Keratinocyte (primary cell): ENCODE data around the gene GFOD1. TPM values are rescaled to one million over a fixed set of nuclear protein-coding genes. Genes with fewer than 3 reads are reported as not detected.

ENCODE experiments used
- DNase-seq: peaks from one replicate; pipeline ENCODE4 v3.0.0-alpha.2; 2011; ENCODE audit warnings: low read depth, missing footprints, low spot score
- FAIRE-seq: peaks from 2 replicates; lab custom pipeline; 2011; peaks lifted over from hg19 to GRCh38; lab: Jason Lieb, UNC
- H2AFZ ChIP-seq: 2 replicates; pipeline ENCODE4 v1.6.0; 2012; ENCODE audit warnings: low read length, control low read depth, inconsistent platforms; ENCODE audit not compliant: control insufficient read depth
- H3K27ac ChIP-seq: 2 replicates; pipeline ENCODE4 v1.5.1; 2011; ENCODE audit warnings: low read length; ENCODE audit not compliant: control insufficient read depth, insufficient read depth
- H3K27me3 ChIP-seq: 3 replicates; pipeline ENCODE4 v1.6.0; 2011; ENCODE audit warnings: low read length; ENCODE audit not compliant: control insufficient read depth, insufficient read depth; ENCODE audit errors: extremely low read depth
- H3K36me3 ChIP-seq, 2 experiments: 2 replicates in 1 of 2; 3 replicates in 1 of 2; pipeline ENCODE4 v1.5.1; 2011; ENCODE audit warnings: low read length in 2 of 2, mild to moderate bottlenecking in 1 of 2; ENCODE audit not compliant: control insufficient read depth in 2 of 2, insufficient read depth in 2 of 2; ENCODE audit errors: extremely low read depth in 1 of 2
- H3K4me1 ChIP-seq: 3 replicates; pipeline ENCODE4 v1.5.1; 2011; ENCODE audit warnings: low read length; ENCODE audit not compliant: control insufficient read depth, insufficient read depth; ENCODE audit errors: extremely low read depth
- H3K4me2 ChIP-seq: 3 replicates; pipeline ENCODE4 v1.6.0; 2011; ENCODE audit warnings: low read depth, low read length; ENCODE audit not compliant: control insufficient read depth, insufficient read depth; ENCODE audit errors: extremely low read depth
- H3K4me3 ChIP-seq, 3 experiments: fragments of 200-600 bp in 1 of 3; sonication (generic) in 1 of 3; 2 replicates in 2 of 3; 3 replicates in 1 of 3; pipeline ENCODE4 v1.5.1; 2011 to 2016; ENCODE audit warnings: low read length in 3 of 3, mild to moderate bottlenecking in 3 of 3, control low read depth in 2 of 3, inconsistent platforms in 1 of 3, low read depth in 1 of 3, mixed read lengths in 1 of 3, mixed run types in 1 of 3, moderate library complexity in 1 of 3; ENCODE audit not compliant: control insufficient read depth in 2 of 3, insufficient read depth in 2 of 3; ENCODE audit errors: extremely low read depth in 1 of 3
- H3K79me2 ChIP-seq: 2 replicates; pipeline ENCODE4 v1.6.0; 2012; ENCODE audit warnings: low read length; ENCODE audit not compliant: control insufficient read depth, insufficient read depth
- H3K9ac ChIP-seq: 3 replicates; pipeline ENCODE4 v1.6.0; 2011; ENCODE audit warnings: low read length; ENCODE audit not compliant: control insufficient read depth, insufficient read depth; ENCODE audit errors: extremely low read depth
- H3K9me1 ChIP-seq: 3 replicates; pipeline ENCODE4 v1.6.0; 2011; ENCODE audit warnings: low read length; ENCODE audit not compliant: control insufficient read depth, insufficient read depth; ENCODE audit errors: extremely low read depth
- H3K9me3 ChIP-seq: 2 replicates; pipeline ENCODE4 v1.5.1; 2012; ENCODE audit warnings: low read depth, low read length; ENCODE audit not compliant: control insufficient read depth
- H4K20me1 ChIP-seq: 3 replicates; pipeline ENCODE4 v1.6.0; 2011; ENCODE audit warnings: low read length; ENCODE audit not compliant: control insufficient read depth, insufficient read depth; ENCODE audit errors: extremely low read depth
- EZH2 ChIP-seq: IDR thresholded peaks from one replicate; pipeline ENCODE4 v1.6.1; 2012; ENCODE audit warnings: inconsistent platforms, mild to moderate bottlenecking, low read length, moderate library complexity
- dilution Hi-C: fragments of 300-500 bp; cut with MboI; formaldehyde crosslinking; loops from one replicate; pipeline ENCODE4 v1.7.0; 2020; ENCODE audit warnings: low sequenced_read_pairs; ENCODE audit not compliant: extremely low pct_ligation_motif_present
- polyA plus RNA-seq, 5 experiments: library from polyadenylated mRNA; depleted of rRNA in 3 of 5; stranded (reverse) in 3 of 5; stranded (forward) in 1 of 5; unstranded in 1 of 5; fragments of >200 nt; gene quantifications; 1 replicate in 1 of 5; 2 replicates in 3 of 5; 3 replicates in 1 of 5; pipeline versions ENCODE4 v1.2.1 to v1.2.3, GENCODE V29; 2011 to 2012; ENCODE audit warnings: missing spikeins in 2 of 5, low read depth in 1 of 5, low replicate concordance in 1 of 5
- TF ChIP-seq, protein P1 (sequence below), 3 experiments: IDR thresholded peaks in 1 of 3; conservative IDR thresholded peaks in 1 of 3; optimal IDR thresholded peaks in 1 of 3; 2 replicates in 2 of 3; 3 replicates in 1 of 3; pipeline versions ENCODE3 to v1.5.1; 2011; ENCODE audit warnings: low read length in 3 of 3, mild to moderate bottlenecking in 3 of 3, moderate library complexity in 2 of 3, control low read depth in 1 of 3, inconsistent platforms in 1 of 3; ENCODE audit not compliant: insufficient read depth in 2 of 3; ENCODE audit errors: extremely low read depth in 1 of 3

Gene GFOD1
- polyA plus RNA-seq, 1 donor (not counting 4 experiments of a cell fraction or from before 2014, with no cell fraction given) = 7.2 TPM

DNA sequence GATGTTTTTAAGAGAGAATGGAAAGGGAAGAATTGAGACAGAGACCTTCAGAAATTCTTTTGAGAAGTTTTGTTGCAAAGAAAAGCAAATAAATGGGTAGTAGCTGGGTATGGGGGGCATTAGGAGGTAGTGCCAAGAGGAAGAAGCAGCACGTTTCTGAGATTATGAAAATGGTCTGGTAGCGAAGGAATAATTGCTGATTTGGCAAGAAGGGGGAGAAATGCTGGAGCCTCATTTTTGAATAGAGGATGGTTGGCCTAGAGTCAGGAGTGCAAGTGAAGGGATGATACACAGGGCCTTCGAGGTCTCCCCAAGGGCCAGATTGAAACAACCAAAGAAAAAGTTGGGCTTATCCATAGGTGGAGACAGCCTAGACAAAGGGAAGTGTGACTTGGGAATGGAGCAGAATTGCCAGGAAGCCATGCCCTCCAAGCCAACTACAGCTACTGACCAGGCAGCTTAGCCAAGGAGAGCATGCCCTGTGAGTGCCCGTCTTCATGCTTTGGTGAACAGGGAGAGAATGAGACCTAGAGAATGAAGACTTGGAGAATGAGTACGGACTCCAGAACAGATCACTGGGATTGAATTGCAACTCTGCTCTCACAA lies 144.9 kb downstream of the GFOD1 start:
- H3K27ac ChIP-seq = no peak overlapping the region
- no peaks in the 10 kb centered on the region for H3K9me1 ChIP-seq
- H3K27me3 ChIP-seq = no peaks in the 10 kb centered on the region
- dilution Hi-C loops = no loop called here
- no peaks in the 10 kb centered on the region for H3K9me3 ChIP-seq
- FAIRE-seq = no peak
- H2AFZ ChIP-seq = no peak overlapping the region
- H4K20me1 ChIP-seq = no peaks in the 10 kb centered on the region
- no peak overlapping the region for H3K9ac ChIP-seq
- TF ChIP-seq EZH2 = no peak
- TF ChIP-seq, protein P1, sequence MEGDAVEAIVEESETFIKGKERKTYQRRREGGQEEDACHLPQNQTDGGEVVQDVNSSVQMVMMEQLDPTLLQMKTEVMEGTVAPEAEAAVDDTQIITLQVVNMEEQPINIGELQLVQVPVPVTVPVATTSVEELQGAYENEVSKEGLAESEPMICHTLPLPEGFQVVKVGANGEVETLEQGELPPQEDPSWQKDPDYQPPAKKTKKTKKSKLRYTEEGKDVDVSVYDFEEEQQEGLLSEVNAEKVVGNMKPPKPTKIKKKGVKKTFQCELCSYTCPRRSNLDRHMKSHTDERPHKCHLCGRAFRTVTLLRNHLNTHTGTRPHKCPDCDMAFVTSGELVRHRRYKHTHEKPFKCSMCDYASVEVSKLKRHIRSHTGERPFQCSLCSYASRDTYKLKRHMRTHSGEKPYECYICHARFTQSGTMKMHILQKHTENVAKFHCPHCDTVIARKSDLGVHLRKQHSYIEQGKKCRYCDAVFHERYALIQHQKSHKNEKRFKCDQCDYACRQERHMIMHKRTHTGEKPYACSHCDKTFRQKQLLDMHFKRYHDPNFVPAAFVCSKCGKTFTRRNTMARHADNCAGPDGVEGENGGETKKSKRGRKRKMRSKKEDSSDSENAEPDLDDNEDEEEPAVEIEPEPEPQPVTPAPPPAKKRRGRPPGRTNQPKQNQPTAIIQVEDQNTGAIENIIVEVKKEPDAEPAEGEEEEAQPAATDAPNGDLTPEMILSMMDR (optimal IDR thresholded peaks at IDR 0.05 in 1 of 3, IDR thresholded peaks at IDR 0.05 in 1 of 3, conservative IDR thresholded peaks at IDR 0.05 in 1 of 3; ENCODE audit: extremely low read depth in 1 of 3, insufficient read depth in 2 of 3, low read length in 3 of 3) = no peak
- no peaks in the 10 kb centered on the region for H3K79me2 ChIP-seq
- no peak overlapping the region for H3K4me2 ChIP-seq
- no peaks in the 10 kb centered on the region for H3K36me3 ChIP-seq
- H3K4me3 ChIP-seq = no peak overlapping the region
- no peaks in the 10 kb centered on the region for H3K4me1 ChIP-seq
- DNase-seq = no peak

DNA sequence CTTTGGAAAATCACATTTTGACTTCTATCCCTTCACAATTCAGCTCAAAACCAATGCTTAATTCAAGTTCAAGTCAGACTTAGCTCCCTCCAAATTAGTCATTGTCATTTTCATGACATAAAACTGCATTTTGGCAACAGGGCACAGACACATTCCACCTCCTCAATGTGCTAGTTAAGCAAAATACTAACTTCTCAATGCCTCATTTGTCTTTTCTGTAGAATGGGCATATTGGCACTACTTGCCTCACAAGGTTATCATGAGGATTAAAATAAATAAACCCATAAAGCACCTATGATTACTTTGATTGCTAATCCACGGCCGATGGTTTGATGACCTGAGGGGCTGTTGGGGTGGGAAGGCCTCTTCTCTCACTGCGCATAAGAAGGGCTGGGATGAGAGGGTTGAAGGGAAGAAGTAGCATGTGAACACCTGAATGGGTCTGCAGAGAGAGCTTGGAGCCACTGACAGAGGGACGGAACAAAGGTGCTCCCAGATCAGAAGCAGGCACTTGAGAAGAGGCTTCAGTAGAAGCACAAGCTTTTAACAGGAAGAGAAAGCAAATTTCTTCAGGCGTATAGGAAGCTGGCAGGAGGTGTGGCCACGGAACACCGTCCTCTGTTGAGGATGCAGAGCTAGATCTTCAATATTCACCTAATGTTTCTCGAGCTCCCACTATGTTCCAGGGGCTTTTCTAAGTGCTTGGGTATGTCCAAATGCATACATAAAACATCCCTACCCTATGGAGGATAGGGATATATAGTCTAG lies 147.4 kb downstream of the GFOD1 start:
- no peaks in the 10 kb centered on the region for H3K9me3 ChIP-seq
- H3K27me3 ChIP-seq = no peaks in the 10 kb centered on the region
- no peak overlapping the region for H3K4me3 ChIP-seq
- TF ChIP-seq, protein P1 (optimal IDR thresholded peaks at IDR 0.05 in 1 of 3, IDR thresholded peaks at IDR 0.05 in 1 of 3, conservative IDR thresholded peaks at IDR 0.05 in 1 of 3; ENCODE audit: extremely low read depth in 1 of 3, insufficient read depth in 2 of 3, low read length in 3 of 3) = no peak
- no peak for TF ChIP-seq EZH2
- H3K9me1 ChIP-seq = no peaks in the 10 kb centered on the region
- FAIRE-seq = no peak
- DNase-seq = no peak
- no peaks in the 10 kb centered on the region for H4K20me1 ChIP-seq
- H3K4me1 ChIP-seq = peaks cover 7% of the 10 kb centered on the region
- H3K4me2 ChIP-seq = no peak overlapping the region
- H2AFZ ChIP-seq = no peak overlapping the region
- H3K27ac ChIP-seq = no peak overlapping the region
- no peaks in the 10 kb centered on the region for H3K36me3 ChIP-seq
- H3K79me2 ChIP-seq = no peaks in the 10 kb centered on the region
- no peak overlapping the region for H3K9ac ChIP-seq
- dilution Hi-C loops = no loop called here
